GM11168 (cell line): Measurements from ENCODE around the gene MPRIP.

Experiments used
- in situ Hi-C: fragments of 300-500 bp; cut with MboI; formaldehyde crosslinking; loops from one replicate; pipeline ENCODE4 v1.12.0; 2022; ENCODE audit warnings: low sequenced_read_pairs; ENCODE audit not compliant: unreplicated experiment

Gene MPRIP

DNA sequence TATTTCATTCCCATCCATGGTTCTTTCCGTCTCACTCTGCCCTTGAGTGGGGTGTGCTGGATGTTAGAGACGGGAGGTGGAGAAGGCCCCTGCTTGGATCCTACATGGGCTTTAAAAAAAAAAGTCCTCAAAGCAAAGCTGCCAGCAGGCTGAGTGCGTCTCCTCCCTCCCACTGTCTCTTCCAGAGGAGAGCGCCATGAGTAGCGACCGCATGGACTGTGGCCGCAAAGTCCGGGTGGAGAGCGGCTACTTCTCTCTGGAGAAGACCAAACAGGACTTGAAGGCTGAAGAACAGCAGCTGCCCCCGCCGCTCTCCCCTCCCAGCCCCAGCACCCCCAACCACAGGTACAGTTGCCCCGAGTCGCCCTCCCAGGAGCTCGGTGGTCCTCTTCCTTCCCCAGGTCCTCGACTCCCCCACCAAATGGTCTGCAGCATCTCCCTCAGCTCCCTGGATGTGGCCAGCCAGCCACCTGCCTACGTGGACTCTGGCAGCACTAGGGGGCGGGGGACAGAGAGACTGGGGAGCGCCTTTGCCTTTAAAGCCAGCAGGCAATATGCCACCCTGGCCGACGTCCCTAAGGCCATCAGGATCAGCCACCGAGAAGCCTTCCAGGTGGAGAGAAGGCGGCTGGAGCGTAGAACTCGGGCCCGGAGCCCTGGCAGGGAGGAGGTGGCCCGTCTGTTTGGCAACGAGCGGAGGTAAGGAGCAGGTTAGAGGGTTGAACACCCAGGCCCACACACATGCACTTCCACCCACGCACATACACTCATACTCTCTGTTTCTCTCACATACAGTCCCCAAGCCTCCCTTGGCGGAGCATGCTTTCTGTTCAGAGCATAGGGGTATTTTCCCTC is 95.7 kb downstream of the MPRIP start:
- in situ Hi-C loops: no loop called here

DNA sequence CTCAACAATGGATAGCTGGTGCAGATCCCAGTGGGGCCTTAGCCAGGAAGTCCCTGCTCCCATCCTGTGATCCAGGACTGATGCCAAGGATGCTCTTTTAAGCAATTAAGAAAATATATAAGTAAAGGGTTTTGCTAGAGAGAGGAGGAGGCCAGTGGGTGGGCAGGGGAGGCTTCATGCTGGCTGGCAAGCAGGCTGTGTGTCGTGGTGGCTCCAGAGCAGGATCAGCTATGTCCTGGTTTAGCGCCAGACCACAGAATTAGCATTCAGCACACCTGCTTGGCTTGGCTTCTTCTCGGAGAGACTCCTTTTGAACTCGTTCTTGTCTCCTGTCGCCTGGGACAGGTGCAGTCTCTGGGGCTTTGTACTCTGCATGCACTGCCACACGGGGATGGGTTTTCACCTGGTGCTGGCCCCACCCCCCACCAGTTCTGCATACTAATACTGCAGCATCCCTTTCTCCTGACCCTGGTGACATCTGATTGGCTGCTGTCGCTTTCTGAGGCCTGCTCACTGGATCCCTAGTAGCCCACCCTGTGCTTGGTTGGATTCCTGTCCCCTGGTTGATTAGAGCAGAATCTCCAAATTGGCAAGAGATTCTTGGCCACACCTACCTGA is 97.8 kb downstream of the MPRIP start:
- in situ Hi-C loops: no loop called here

GRCh38 chr17:17140590-17140980 is 98.3 kb downstream of the MPRIP start:
- in situ Hi-C loops: no loop called here

- in situ Hi-C loops: no loop called here
Observed at GRCh38 chr17:17141279-17141678, 99.0 kb downstream of the MPRIP start.

GRCh38 chr17:17141860-17142552 is 99.7 kb downstream of the MPRIP start:
- in situ Hi-C loops: no loop called here

DNA sequence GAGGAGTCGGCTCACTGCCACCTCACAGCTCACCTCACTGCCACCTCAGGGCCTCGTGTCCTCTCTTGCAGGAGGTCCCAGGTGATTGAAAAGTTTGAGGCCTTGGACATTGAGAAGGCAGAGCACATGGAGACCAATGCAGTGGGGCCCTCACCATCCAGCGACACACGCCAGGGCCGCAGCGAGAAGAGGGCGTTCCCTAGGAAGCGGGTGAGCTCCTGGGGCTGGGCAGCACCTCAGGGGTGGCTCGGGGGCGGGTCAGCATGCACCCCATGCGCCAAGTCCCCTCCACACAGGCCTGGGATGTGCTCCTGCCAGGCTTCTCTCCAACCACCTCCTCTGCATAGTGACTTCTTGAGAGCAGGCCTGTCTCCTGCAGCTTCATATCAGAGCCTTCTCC is 100.3 kb downstream of the MPRIP start:
- in situ Hi-C loops: no loop called here

GRCh38 chr17:17143501-17143900 is 101.2 kb downstream of the MPRIP start:
- in situ Hi-C loops: no loop called here

DNA sequence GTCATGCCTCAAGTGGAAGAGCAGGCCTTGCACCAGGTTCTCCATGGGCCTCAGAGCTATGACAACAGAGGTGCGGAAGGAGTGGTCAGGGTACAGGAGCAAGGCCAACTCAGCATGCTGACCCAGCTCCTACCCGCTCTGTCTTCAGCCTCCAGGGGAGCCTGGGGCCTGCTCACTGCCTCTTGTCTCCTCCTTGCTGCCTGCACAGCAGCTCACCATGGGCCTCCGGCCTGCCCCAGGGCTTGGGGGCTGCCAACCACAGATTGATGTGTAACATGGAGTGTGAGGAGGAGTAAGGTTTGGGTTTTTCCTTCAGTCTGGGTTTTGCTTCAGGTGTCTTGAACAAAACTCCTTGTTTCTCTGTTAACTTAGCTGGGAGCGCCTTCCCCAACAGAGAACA is 101.8 kb downstream of the MPRIP start:
- in situ Hi-C loops: no loop called here

DNA sequence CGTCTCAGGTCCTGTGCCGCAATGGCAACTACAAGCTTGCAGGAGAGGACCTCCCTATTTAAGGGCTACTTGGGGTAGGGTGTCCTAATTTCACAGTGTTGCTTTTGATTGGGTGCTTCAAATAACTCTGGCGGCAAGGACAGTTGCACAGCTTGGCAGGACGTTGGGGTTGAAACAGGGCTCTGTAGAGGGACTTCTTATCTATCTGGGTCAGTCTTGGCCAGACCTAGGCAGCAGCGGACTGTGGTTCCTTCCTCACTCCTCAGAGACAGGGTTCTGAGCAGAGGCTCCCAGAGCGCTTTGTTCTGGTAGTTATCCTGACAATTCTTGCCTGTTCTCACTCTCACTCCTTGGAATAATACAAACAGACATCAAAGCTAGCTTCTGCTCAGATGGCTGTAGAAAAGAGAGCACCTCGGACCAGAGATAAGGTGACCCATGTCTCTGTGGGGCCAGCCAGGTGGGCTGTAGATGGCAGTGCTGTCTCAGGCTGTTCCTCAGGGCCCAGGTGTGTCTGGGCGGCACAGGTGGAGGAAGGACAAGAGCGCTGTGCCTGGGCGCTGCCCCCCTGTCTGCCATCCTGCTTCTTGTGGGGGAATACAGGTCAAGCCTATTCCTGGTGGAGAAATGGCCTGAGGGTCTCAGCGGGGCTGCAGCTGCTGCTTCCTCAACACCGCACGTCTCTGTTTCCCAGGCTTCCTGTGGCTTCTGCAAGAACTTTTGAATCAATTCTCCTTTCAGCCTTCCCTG is 102.8 kb downstream of the MPRIP start:
- in situ Hi-C loops: no loop called here

- in situ Hi-C loops: no loop called here
Observed at GRCh38 chr17:17146786-17147406, 104.6 kb downstream of the MPRIP start.

- in situ Hi-C loops: no loop called here
Observed at GRCh38 chr17:17147821-17148220, 105.6 kb downstream of the MPRIP start.

DNA sequence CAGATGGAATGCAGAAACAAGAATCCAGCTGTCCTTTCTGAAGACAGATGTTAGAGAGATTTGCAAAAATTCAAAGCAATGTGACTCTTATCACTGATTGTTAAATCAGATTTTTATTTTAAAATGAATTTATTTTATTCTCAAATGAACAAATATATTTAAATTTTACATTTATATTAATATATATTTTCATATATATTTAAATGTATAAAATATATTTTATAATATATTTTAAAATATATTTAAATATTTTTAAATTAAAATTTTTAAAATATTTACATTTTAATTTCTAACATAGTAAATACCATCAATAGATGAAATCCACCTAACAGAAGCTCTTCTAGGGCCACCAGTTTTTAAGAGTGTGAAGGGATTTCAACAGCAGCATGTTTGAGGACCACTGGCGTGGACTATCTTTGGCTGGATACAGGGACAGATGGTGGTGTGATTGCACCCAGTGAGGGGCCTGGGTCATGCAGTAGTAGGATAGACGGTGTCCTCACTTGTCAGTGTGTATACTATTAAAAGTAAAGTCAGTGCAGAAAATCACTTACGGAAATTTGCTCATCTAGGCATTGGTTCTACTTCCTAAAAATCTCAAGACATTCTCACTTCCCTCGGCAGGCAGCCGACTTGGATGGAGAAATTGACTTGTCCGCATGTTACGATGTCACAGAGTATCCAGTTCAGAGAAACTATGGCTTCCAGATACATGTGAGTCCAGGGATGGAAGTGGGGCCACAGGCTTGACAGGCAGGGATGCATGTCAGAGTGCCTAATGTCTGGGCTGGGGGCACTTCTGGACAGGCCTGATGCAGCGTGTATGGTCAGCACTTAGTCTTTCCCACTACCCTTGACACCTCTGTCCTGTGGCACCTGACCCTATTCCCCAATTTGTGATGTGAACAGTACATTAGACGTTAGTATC is 107.5 kb downstream of the MPRIP start:
- in situ Hi-C loops: no loop called here

DNA sequence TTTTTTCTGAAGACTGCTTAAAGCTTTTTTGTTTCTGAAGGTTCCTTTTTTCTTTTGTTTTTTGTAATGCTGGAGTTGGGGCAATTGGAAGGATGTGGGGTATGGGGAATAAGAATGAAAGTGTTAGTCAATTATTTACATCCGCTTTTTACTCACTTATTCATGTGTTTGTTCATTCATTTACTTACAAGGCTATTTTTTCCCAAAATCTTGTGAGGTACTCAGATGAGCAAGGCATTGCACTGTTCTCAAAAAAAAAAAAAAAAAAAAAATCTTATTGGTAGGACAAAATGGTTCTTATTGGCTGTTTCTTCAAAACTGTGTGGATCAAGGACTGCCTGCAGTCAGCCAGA is 108.2 kb downstream of the MPRIP start:
- in situ Hi-C loops: no loop called here

GRCh38 chr17:17151055-17151454 is 108.8 kb downstream of the MPRIP start:
- in situ Hi-C loops: no loop called here

DNA sequence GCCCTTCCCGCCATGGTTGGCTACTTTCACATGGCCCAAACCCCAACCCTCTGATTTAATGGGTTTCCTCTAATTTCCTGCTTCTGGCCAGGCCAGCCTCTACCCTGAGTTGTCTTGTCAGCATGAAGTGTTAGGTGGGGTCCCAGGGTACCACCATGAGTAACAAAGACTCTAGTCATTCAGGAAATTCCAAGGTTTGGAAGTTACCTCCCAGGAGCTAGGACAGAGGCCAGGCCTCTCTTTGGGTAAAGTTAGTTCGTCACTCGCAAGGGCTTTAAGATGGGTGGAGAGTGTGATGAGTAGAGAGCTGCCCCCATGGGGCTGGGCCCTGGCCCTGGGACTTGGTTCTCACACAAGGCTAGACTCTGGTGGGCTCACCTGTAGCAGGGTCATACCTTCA is 109.3 kb downstream of the MPRIP start:
- in situ Hi-C loops: no loop called here

DNA sequence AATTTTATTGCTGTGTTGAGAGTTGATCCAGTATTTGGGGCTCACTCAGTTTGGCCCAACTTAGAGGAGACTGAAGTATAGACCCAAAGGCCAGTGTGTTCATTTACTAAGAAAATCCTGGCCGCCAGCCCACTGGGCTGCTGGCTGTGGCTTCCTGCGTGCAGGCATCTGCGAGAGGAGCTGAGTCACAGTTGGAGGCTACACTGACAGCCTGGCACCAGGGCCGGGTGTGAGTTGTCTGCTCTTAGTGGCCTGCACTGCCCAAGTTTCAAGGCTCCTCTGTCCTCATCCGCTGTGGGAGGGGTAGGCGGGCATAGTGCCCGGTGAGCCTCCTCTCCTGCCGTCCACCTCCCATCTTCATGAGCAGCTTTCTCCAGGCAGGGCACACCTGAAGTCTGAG is 109.7 kb downstream of the MPRIP start:
- in situ Hi-C loops: no loop called here

GRCh38 chr17:17152385-17152784 is 110.1 kb downstream of the MPRIP start:
- in situ Hi-C loops: no loop called here

- in situ Hi-C loops: no loop called here
Observed at GRCh38 chr17:17153071-17153470, 110.8 kb downstream of the MPRIP start.

DNA sequence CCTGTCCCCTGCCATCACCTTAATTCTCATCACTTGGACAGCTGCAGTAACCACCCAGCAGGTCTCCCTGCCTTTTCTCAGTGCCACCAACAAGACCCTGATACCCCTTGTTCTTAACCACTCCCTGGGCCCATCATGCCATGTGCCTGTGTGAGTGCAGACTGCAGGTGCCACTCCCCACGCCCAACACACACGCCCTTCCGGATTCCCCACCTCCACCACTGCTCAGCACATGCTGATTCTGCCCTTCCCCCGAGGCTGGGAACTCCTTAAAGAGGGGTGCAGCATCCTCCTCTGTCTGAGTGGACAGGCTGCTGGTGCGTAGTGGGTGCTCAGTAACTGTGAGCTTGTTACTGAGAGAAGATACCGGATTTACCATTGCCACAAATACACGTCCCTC is 111.5 kb downstream of the MPRIP start:
- in situ Hi-C loops: no loop called here
